Nephron (organoid): ENCODE data around the gene MED13L.

ENCODE experiments used
- H3K27ac Mint-ChIP-seq, 3 experiments: 2 replicates each; pipeline ENCODE4 v1.8.0; 2020; ENCODE audit warnings: mixed read lengths in 3 of 3, mild to moderate bottlenecking in 2 of 3, moderate library complexity in 1 of 3
- H3K27me3 Mint-ChIP-seq: 2 replicates; pipeline ENCODE4 v1.8.0; 2021; ENCODE audit warnings: low read depth, mild to moderate bottlenecking, moderate library complexity, mixed read lengths
- H3K36me3 Mint-ChIP-seq: 2 replicates; pipeline ENCODE4 v1.8.0; 2020; ENCODE audit warnings: low read depth, mixed read lengths
- H3K4me1 Mint-ChIP-seq: 2 replicates; pipeline ENCODE4 v1.8.0; 2020; ENCODE audit warnings: mixed read lengths
- H3K4me3 Mint-ChIP-seq, 3 experiments: 2 replicates each; pipeline ENCODE4 v1.8.0; 2020; ENCODE audit warnings: mild to moderate bottlenecking in 3 of 3, mixed read lengths in 3 of 3, moderate library complexity in 2 of 3
- H3K9me3 Mint-ChIP-seq: 2 replicates; pipeline ENCODE4 v1.8.0; 2020; ENCODE audit warnings: mixed read lengths
- CTCF ChIP-seq, 3 experiments: fragments of 200-600 bp; sonication (generic); IDR thresholded peaks; one replicate each; pipeline ENCODE4 v1.5.0; 2021; ENCODE audit warnings: antibody characterized with exemption in 3 of 3; ENCODE audit not compliant: unreplicated experiment in 3 of 3

Gene MED13L

GRCh38 chr12:116002890-116003536 lies 274.5 kb downstream of the MED13L start:
- Mint-ChIP-seq H3K9me3 (no peaks in the 10 kb centered on the region), H3K4me3 (no peak overlapping the region), H3K27ac (no peak overlapping the region), H3K36me3 (peaks cover 55% of the 10 kb centered on the region), H3K4me1 (peaks cover 33% of the 10 kb centered on the region), H3K27me3 (no peaks in the 10 kb centered on the region)
- TF ChIP-seq CTCF (IDR thresholded peaks at IDR 0.05; ENCODE audit: unreplicated experiment in 3 of 3): no peak

- no peaks in the 10 kb centered on the region for H3K27me3 Mint-ChIP-seq
- H3K27ac Mint-ChIP-seq: peak overlapping the region in 2 of 3 experiments; percentile 8 to 16
- H3K4me3 Mint-ChIP-seq: no peak overlapping the region
These were observed 277.2 kb downstream of the MED13L start for GRCh38 chr12:116000252-116000651.

GRCh38 chr12:115999582-115999981 lies 277.9 kb downstream of the MED13L start:
- H3K36me3 Mint-ChIP-seq: peaks cover 41% of the 10 kb centered on the region
- H3K4me3 Mint-ChIP-seq: no peak overlapping the region
- H3K27ac Mint-ChIP-seq: peak overlapping the region in 2 of 3 experiments; percentile 46 to 70
- peaks cover 33% of the 10 kb centered on the region for H3K4me1 Mint-ChIP-seq
- no peak for TF ChIP-seq CTCF (IDR thresholded peaks at IDR 0.05; ENCODE audit: unreplicated experiment in 3 of 3)
- H3K9me3 Mint-ChIP-seq: no peaks in the 10 kb centered on the region
- H3K27me3 Mint-ChIP-seq: no peaks in the 10 kb centered on the region

More at GRCh38 chr12:116000252-116000651, 277.2 kb downstream of the MED13L start:
- no peaks in the 10 kb centered on the region for H3K9me3 Mint-ChIP-seq
- peaks cover 41% of the 10 kb centered on the region for H3K36me3 Mint-ChIP-seq
- no peak for TF ChIP-seq CTCF (IDR thresholded peaks at IDR 0.05; ENCODE audit: unreplicated experiment in 3 of 3)
- H3K4me1 Mint-ChIP-seq: peaks cover 33% of the 10 kb centered on the region

DNA sequence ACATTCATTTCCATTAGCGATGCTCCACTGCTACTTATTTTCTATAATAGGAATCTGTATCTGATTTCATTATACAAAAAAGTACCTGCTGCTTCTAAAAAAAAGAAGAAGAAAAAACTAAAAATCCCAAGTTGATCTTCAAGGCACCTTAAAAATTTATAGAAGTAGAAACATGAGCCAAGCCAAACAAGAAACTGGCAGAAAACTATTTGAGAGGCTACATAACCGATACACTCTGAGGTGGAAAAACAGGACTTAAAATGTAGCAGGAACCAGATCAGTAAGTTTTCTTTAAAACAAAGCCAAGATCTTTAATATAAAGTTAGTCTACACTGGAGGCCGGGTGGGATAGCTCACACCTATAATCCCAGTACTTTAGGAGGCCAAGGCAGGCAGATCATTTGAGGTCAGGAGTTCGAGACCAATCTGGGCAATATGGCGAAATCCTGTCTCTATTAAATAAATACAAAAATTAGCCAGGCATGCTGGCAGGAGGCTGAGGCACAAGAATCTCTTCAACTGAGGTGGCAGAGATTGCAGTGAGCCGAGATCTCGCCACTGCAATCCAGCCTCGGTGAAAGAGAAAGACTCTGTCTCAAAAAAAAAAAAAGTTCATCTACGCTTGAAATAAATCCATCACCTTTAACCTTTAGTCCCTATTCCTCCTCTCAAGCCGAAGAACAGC lies 278.6 kb downstream of the MED13L start:
- Mint-ChIP-seq H3K4me3 (peak overlapping the region in 1 of 3 experiments; percentile 3), H3K36me3 (peaks cover 41% of the 10 kb centered on the region), H3K27me3 (no peaks in the 10 kb centered on the region), H3K9me3 (no peaks in the 10 kb centered on the region), H3K27ac (peak overlapping the region in 2 of 3 experiments; percentile 46 to 70), H3K4me1 (peaks cover 33% of the 10 kb centered on the region)
- TF ChIP-seq CTCF (IDR thresholded peaks at IDR 0.05; ENCODE audit: unreplicated experiment in 3 of 3): no peak

GRCh38 chr12:115998119-115998633 lies 279.3 kb downstream of the MED13L start:
- peak overlapping the region in 1 of 3 experiments; percentile 19 for H3K4me3 Mint-ChIP-seq
- H3K27ac Mint-ChIP-seq: peak overlapping the region; percentile 34 to 70 (median 46)
- no peaks in the 10 kb centered on the region for H3K9me3 Mint-ChIP-seq
- TF ChIP-seq CTCF (IDR thresholded peaks at IDR 0.05; ENCODE audit: unreplicated experiment in 3 of 3): peak; percentile 72 to 88 (median 76)
- peaks cover 33% of the 10 kb centered on the region for H3K4me1 Mint-ChIP-seq
- no peaks in the 10 kb centered on the region for H3K27me3 Mint-ChIP-seq
- peaks cover 46% of the 10 kb centered on the region for H3K36me3 Mint-ChIP-seq
